D721Med (cell line): Measurements from ENCODE around the gene PSD4.

Experiments
- DNase-seq: peaks from one replicate; pipeline ENCODE4 v3.0.0; 2011; ENCODE audit warnings: low spot score; ENCODE audit not compliant: insufficient read length
- FAIRE-seq: peaks from 2 replicates; lab custom pipeline; 2011; peaks lifted over from hg19 to GRCh38; lab: Jason Lieb, UNC
- TF ChIP-seq, protein P1 (sequence below): IDR thresholded peaks from 2 replicates; pipeline ENCODE4 v1.5.1; 2012; ENCODE audit warnings: mild to moderate bottlenecking, control low read depth; ENCODE audit not compliant: insufficient read depth; ENCODE audit errors: missing control alignments

PSD4 gene

DNA sequence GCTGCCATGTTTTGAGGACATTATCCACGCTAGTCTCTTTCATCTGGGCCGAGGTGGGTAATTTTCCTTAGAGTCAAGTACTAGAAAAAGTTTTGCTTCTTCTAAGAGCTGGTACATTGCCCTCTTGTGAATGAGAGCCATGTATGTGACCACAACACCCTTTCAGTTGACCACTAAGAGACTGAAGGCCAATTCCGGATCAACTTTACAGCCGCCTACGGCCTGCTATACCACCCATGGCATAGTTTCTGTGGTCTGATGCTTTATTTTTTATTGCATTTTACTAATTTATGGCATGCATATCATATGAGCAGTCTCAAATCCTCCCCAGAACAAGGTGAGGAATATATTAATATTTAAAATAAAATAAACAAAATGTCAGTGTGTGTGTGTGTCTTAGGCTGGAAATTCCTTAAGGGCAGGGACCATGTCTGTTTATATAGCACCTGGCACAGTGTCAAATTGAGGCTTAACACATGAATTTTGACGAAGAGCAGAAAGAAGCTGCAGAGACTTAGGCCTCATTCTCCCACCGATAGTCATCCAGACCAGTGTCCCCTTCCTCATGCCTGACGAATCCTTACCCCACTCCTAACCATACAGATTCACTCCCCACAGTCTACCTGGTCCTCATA, 35.4 kb downstream of the PSD4 start:
- FAIRE-seq, result no peak
- no peak for DNase-seq
- TF ChIP-seq, protein P1, sequence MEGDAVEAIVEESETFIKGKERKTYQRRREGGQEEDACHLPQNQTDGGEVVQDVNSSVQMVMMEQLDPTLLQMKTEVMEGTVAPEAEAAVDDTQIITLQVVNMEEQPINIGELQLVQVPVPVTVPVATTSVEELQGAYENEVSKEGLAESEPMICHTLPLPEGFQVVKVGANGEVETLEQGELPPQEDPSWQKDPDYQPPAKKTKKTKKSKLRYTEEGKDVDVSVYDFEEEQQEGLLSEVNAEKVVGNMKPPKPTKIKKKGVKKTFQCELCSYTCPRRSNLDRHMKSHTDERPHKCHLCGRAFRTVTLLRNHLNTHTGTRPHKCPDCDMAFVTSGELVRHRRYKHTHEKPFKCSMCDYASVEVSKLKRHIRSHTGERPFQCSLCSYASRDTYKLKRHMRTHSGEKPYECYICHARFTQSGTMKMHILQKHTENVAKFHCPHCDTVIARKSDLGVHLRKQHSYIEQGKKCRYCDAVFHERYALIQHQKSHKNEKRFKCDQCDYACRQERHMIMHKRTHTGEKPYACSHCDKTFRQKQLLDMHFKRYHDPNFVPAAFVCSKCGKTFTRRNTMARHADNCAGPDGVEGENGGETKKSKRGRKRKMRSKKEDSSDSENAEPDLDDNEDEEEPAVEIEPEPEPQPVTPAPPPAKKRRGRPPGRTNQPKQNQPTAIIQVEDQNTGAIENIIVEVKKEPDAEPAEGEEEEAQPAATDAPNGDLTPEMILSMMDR, result no peak

DNA sequence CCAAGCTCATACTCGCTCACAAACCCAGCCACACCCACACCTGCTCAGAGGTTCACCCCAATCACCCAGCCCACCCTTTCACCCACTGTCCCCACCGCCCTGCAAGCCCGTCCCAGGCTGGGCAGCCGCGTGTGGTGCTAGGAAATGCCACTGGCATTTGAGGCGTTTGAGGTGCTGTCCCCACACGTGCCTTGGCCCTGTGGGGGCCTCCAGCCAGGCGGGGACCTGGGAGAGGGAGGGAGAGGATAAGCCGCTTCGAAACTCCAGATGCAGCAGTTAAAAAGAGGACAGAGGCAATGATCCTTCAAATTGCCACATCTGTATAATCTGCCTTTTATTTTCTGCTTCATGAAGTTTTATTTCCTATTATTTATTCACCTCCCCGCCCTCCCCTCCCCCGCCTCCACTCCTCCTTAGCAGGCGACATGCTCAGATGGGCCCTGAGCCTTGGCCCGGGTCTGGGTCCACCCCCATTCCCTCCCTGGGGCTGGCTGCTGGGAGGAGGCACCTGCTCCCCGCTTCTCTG, 35.9 kb downstream of the PSD4 start:
- no peak for FAIRE-seq
- TF ChIP-seq, protein P1, result no peak
- no peak for DNase-seq

DNA sequence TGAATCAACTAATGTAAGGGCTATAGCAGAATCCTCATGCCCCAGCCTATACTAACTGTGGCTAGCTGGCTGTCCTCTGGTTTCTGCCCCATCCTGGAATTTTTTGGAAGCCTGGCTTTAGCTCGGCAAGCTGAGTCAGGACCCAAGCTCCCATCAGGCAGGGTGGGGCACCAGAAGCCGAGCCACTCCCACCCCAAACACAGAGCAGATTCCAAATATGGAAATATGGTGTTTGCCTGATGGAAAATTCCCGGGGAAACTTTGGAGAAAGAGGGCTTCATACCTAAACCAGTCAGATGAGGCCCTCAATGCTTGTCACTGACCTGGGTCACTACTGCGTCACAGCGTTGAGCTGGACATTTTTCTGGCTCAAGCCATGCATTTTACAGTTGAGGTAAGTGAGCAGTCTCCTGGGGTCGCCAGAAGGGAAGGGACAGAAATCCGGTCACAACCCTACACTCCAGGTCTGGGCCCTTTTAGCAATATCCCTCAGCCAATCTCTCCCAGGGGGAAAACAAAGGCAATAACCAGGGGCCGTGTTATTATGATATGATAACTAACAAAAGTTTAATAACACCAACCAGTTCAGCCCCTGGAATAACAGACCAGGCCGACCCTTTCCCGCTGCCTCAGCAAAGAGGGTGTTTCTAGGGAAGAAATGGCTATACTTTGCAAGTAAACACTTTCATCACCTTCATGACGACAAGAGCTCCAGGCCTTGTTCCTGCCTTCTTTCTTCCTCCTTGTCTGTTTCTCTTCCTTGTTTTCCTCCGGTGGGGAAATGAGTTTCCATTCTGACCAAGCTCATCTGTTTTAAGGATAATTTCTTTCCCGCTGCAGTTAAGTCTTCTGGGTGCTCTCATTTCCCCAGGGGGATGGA, 37.7 kb downstream of the PSD4 start:
- no peak for FAIRE-seq
- TF ChIP-seq, protein P1, result no peak
- no peak for DNase-seq

DNA sequence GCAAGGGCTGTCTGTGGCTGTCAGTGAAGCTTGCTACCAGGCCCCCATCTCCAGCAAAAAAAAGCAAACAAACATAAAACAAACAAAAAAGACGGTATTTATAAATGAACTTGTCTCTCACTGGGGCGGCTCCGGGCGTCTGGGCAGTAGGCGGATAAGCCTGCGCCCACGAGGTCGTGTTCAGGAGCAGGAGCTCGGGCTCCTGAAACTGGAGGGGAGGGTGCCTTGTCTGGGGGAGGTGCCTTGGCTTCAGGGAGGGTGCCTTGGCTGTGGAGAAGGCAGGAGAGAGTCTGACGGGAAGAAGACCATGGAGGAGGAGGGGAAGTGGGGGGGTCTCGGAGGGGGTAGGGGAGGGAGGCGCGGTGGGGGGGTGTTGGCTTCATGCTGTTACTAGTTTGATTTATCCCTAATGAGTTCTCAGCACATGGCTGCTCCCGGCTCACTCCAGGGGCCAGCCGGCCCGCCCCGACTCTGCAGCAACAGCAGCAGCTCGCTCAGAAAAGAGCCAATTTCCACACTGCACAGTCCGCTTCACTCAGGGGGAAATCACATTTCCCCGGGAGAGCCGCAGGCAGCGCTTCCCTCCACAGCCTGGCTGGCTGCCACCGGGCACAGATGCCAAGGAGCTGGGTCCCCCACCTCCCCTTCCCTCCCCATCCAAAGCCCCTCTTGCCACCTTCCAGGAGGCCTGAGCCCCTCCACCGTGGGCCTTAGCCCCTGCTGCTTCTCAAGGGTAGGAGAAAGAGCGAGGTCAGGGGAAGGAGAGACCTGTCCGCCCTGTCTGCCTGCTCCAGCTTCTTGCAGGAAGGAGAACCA, 38.7 kb downstream of the PSD4 start:
- TF ChIP-seq, protein P1, result no peak
- FAIRE-seq (no peak), DNase-seq (no peak)

DNA sequence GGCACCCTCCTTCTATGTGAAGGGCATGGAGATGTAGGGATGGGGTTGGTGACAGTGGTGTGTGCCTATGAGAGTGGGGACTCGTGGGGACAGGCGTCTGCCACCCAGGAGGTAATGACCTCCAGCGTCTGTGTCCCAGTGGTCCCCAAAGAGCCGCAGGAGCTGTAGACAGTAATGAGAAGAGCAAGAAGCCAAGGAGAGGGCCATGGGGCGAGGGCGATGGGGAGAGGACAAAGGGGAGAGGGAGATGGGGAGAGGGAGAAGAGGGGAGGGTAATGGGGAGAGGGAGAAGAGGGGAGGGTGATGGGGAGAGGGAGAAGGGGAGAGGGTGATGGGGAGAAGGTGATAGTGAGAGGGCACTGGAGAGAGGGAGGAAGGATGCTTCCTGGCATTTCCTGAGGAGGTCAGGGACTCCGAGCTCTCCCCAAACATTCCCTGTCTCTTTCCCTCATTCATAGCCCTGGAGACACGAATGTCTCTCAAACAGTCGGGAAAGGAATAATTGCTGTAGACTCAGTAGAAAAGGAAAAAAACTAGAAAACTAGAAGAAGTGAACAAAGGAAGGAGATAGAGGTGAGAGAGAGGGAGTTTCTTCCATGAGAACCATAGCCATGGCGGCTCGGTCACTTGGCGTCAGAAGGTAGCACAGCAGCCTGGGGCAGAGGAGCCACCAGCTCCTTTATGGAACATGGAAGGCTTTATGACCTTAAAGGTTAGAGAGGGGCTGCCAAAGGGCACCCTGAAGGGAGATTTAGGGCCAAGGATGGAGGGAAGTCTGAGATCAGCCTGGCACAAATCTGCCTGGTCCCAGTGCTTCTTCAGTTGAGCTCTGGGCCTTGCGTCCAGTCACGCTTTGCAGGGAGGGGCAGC, 39.5 kb downstream of the PSD4 start:
- DNase-seq (no peak), FAIRE-seq (no peak)
- TF ChIP-seq, protein P1, result no peak

DNA sequence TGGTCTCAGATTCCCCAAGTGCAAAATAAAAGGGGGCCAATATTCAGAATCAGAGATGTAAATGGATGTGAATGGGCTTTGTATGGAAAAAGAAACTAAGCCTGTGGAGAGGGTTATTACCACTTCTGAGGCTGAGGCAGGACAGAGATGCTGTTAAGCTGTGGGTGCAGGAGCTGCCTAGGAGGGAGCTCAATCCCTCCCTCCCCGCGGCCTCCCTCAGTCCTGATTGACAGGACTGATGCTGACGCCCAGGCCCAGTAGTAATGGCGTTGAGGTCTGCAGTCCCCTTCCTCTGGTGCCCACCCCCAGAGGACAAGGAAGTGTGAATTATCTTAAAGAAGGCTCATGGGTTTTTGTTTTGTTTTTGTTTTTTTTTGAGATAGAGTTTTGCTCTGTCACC, 40.4 kb downstream of the PSD4 start:
- DNase-seq (no peak), FAIRE-seq (no peak)
- TF ChIP-seq, protein P1, result no peak
